GM19025 (cell line): ENCODE measurements around the gene GPR4.

Experiments used
- ATAC-seq: cut with Tn5 transposase; IDR thresholded peaks from one replicate; pipeline ENCODE4 v1.9.1; 2021; ENCODE audit warnings: mild to moderate bottlenecking, low read depth, moderate library complexity; ENCODE audit not compliant: unreplicated experiment

Gene GPR4

GRCh38 chr19:45591004-45591637, 10.9 kb downstream of the GPR4 start:
- ATAC-seq: no peak

GRCh38 chr19:45590300-45591003, 11.6 kb downstream of the GPR4 start:
- ATAC-seq: no peak

- ATAC-seq: no peak
Measured at GRCh38 chr19:45589768-45590167, 12.2 kb downstream of the GPR4 start.

GRCh38 chr19:45587873-45588272, 14.1 kb downstream of the GPR4 start:
- ATAC-seq: no peak

- ATAC-seq: no peak
Measured at GRCh38 chr19:45585158-45585577, 16.8 kb downstream of the GPR4 start.

- ATAC-seq: peak; percentile 87
Measured at GRCh38 chr19:45584332-45585157, 17.5 kb downstream of the GPR4 start, which contains the start of gene OPA3. TSS of gene OPA3 (minus strand) at chr19:45584802. CDS start at chr19:45584764, 38 bp downstream.

GRCh38 chr19:45581576-45581975, 20.4 kb downstream of the GPR4 start:
- no peak for ATAC-seq

GRCh38 chr19:45578861-45579260, 23.2 kb downstream of the GPR4 start:
- no peak for ATAC-seq

- no peak for ATAC-seq
Measured at GRCh38 chr19:45577111-45577905, 24.7 kb downstream of the GPR4 start.

GRCh38 chr19:45576682-45577081, 25.3 kb downstream of the GPR4 start:
- ATAC-seq: no peak

- ATAC-seq: no peak
Measured at GRCh38 chr19:45575216-45575615, 26.8 kb downstream of the GPR4 start.

GRCh38 chr19:45574526-45574925, 27.5 kb downstream of the GPR4 start:
- ATAC-seq: no peak

GRCh38 chr19:45571457-45572220, 30.4 kb downstream of the GPR4 start:
- no peak for ATAC-seq

- ATAC-seq: no peak
Measured at GRCh38 chr19:45569619-45570421, 32.2 kb downstream of the GPR4 start.

- ATAC-seq: no peak
Measured at GRCh38 chr19:45568732-45569131, 33.3 kb downstream of the GPR4 start.

GRCh38 chr19:45567609-45568008, 34.4 kb downstream of the GPR4 start:
- no peak for ATAC-seq

- no peak for ATAC-seq
Measured at GRCh38 chr19:45564131-45564780, 37.8 kb downstream of the GPR4 start.

GRCh38 chr19:45560686-45561085, 41.3 kb downstream of the GPR4 start:
- no peak for ATAC-seq
